OCI-LY7 (cell line): ENCODE data around the gene SLC35G3. TPM values are rescaled to one million over a fixed set of nuclear protein-coding genes. Genes with fewer than 3 reads are reported as not detected.

Experiments used
- BruUV-seq: library from RNA; stranded (reverse); fragments of 400-500 nt; replicated peaks from 2 replicates; lab custom pipeline; 2021; lab: Mats Ljungman, UMichigan
- CTCF ChIA-PET: fragments of 300-600 bp; sonication (Branson Sonifier 250); formaldehyde crosslinking; loops from one replicate; lab custom pipeline; 2022; ENCODE audit warnings: antibody characterized with exemption; ENCODE audit not compliant: unreplicated experiment; lab: Charles Lee
- POLR2A ChIA-PET: fragments of 300-600 bp; sonication (Branson Sonifier 250); formaldehyde crosslinking; loops from one replicate; lab custom pipeline; 2022; ENCODE audit warnings: antibody characterized with exemption; lab: Charles Lee
- DNase-seq: peaks from one replicate; pipeline ENCODE4 v3.0.0-alpha.2; 2015; ENCODE audit warnings: low spot score
- H2AFZ ChIP-seq: fragments of 200-600 bp; sonication (generic), shearing (Covaris generic); 2 replicates; pipeline ENCODE4 v1.6.1; 2014; ENCODE audit warnings: mild to moderate bottlenecking, antibody characterized with exemption, low read length, moderate library complexity
- H3K27ac ChIP-seq: fragments of 200-600 bp; sonication (generic); 2 replicates; pipeline ENCODE4 v1.5.1; 2014; ENCODE audit warnings: mixed run types, low read depth, mild to moderate bottlenecking, moderate library complexity, low read length, inconsistent platforms; ENCODE audit not compliant: poor library complexity, severe bottlenecking
- H3K36me3 ChIP-seq: fragments of 200-600 bp; sonication (generic); 2 replicates; pipeline ENCODE4 v1.6.1; 2014; ENCODE audit warnings: mild to moderate bottlenecking, antibody characterized with exemption, low read length, moderate library complexity, mixed read lengths; ENCODE audit not compliant: insufficient read depth
- H3K4me1 ChIP-seq: fragments of 200-600 bp; sonication (generic); 2 replicates; pipeline ENCODE4 v1.5.1; 2014; ENCODE audit warnings: mild to moderate bottlenecking, low read length; ENCODE audit not compliant: insufficient read depth, poor library complexity, severe bottlenecking
- H3K4me2 ChIP-seq: fragments of 200-600 bp; sonication (generic); 2 replicates; pipeline ENCODE4 v1.6.1; 2014; ENCODE audit warnings: mild to moderate bottlenecking, low read length
- H3K4me3 ChIP-seq: fragments of 200-600 bp; sonication (generic); 2 replicates; pipeline ENCODE4 v1.5.1; 2014; ENCODE audit warnings: mild to moderate bottlenecking, low read depth, low read length; ENCODE audit not compliant: poor library complexity, severe bottlenecking
- H3K79me2 ChIP-seq: fragments of 200-600 bp; sonication (generic); 2 replicates; pipeline ENCODE4 v1.6.1; 2016; ENCODE audit warnings: low read depth, mild to moderate bottlenecking, low read length, moderate library complexity, mixed read lengths; ENCODE audit not compliant: insufficient read depth
- H3K9me2 ChIP-seq: fragments of 200-600 bp; sonication (generic); 2 replicates; pipeline ENCODE4 v1.6.1; 2016; ENCODE audit warnings: mild to moderate bottlenecking, low read length, mixed read lengths; ENCODE audit not compliant: insufficient read depth
- H3K9me3 ChIP-seq: fragments of 200-600 bp; sonication (generic); 2 replicates; pipeline ENCODE4 v1.6.1; 2014; ENCODE audit warnings: mild to moderate bottlenecking, mixed run types, low read length, mixed read lengths
- H4K20me1 ChIP-seq: fragments of 200-600 bp; sonication (generic); 2 replicates; pipeline ENCODE4 v1.6.1; 2014; ENCODE audit warnings: mild to moderate bottlenecking, antibody characterized with exemption, low read length, moderate library complexity, mixed read lengths; ENCODE audit not compliant: insufficient read depth
- EZH2phosphoT487 ChIP-seq: fragments of 200-600 bp; sonication (generic); IDR thresholded peaks from 2 replicates; pipeline ENCODE4 v1.6.1; 2018; ENCODE audit warnings: low read depth, borderline replicate concordance, mild to moderate bottlenecking, mixed run types, antibody characterized with exemption, low read length, moderate library complexity, mixed read lengths
- intact Hi-C: fragments of 100-400 bp; cut with micrococcal nuclease; formaldehyde crosslinking; loops from one replicate; pipeline ENCODE4 v1.10.0; 2022; ENCODE audit not compliant: unreplicated experiment
- total RNA-seq, 2 experiments: library from RNA; depleted of rRNA in 1 of 2; stranded (reverse); fragments of >200 nt in 1 of 2; shearing (Covaris generic) in 1 of 2; gene quantifications; 2 replicates each; pipeline ENCODE4 v1.2.3, GENCODE V29; 2014 to 2022
- TF ChIP-seq, protein P1 (sequence below): fragments of 200-600 bp; sonication (generic); conservative IDR thresholded peaks from 2 replicates; pipeline ENCODE4 v1.5.1; 2014; ENCODE audit warnings: mild to moderate bottlenecking, antibody characterized with exemption, low read length, moderate library complexity, mixed read lengths

The SLC35G3 gene
- total RNA-seq, 2 experiments from 2014 or later = not detected

DNA sequence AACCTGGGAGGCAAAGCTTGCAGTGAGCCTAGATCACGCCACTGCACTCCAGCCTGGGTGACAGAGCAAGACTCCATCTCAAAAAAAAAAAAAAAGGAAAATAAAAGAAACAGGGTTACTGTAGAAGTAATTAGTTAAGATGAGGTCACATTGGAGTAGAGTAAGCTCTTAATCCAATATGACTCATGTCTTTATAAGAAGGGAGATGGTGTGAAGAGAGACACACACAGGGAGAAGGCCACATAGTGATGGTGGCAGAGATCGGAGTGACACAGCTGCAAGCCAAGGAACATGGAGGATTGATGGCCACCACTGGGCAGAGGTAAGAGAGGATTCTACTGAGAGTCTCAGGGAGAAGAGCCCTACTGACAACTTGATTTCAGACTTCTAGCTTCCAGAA is 33.4 kb upstream of the SLC35G3 start:
- Histone ChIP-seq H3K4me2 (no peak overlapping the region), H3K9me3 (no peaks in the 10 kb centered on the region), H2AFZ (no peak overlapping the region), H4K20me1 (no peaks in the 10 kb centered on the region), H3K79me2 (no peaks in the 10 kb centered on the region), H3K9me2 (no peaks in the 10 kb centered on the region), H3K27ac (no peak overlapping the region), H3K4me3 (no peak overlapping the region), H3K36me3 (no peaks in the 10 kb centered on the region), H3K4me1 (no peaks in the 10 kb centered on the region)
- TF ChIP-seq EZH2phosphoT487 = no peak
- TF ChIP-seq, protein P1, sequence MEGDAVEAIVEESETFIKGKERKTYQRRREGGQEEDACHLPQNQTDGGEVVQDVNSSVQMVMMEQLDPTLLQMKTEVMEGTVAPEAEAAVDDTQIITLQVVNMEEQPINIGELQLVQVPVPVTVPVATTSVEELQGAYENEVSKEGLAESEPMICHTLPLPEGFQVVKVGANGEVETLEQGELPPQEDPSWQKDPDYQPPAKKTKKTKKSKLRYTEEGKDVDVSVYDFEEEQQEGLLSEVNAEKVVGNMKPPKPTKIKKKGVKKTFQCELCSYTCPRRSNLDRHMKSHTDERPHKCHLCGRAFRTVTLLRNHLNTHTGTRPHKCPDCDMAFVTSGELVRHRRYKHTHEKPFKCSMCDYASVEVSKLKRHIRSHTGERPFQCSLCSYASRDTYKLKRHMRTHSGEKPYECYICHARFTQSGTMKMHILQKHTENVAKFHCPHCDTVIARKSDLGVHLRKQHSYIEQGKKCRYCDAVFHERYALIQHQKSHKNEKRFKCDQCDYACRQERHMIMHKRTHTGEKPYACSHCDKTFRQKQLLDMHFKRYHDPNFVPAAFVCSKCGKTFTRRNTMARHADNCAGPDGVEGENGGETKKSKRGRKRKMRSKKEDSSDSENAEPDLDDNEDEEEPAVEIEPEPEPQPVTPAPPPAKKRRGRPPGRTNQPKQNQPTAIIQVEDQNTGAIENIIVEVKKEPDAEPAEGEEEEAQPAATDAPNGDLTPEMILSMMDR = no peak
- DNase-seq = no peak
- POLR2A ChIA-PET = no interaction called here
- no TSS peak for BruUV-seq
- intact Hi-C loops = no loop called here
- CTCF ChIA-PET = no interaction called here

- Histone ChIP-seq H3K79me2 (no peaks in the 10 kb centered on the region), H3K4me2 (no peak overlapping the region), H3K4me1 (no peaks in the 10 kb centered on the region), H2AFZ (no peak overlapping the region), H3K27ac (no peak overlapping the region), H3K9me3 (no peaks in the 10 kb centered on the region), H3K36me3 (no peaks in the 10 kb centered on the region), H4K20me1 (no peaks in the 10 kb centered on the region), H3K4me3 (no peak overlapping the region), H3K9me2 (no peaks in the 10 kb centered on the region)
- TF ChIP-seq EZH2phosphoT487 = no peak
- TF ChIP-seq, protein P1 = no peak
- intact Hi-C loops = no loop called here
- ChIA-PET POLR2A (no interaction called here), CTCF (no interaction called here)
- DNase-seq = no peak
- no TSS peak for BruUV-seq
These were observed 30.2 kb upstream of the SLC35G3 start for GRCh38 chr17:35224436-35224835.

DNA sequence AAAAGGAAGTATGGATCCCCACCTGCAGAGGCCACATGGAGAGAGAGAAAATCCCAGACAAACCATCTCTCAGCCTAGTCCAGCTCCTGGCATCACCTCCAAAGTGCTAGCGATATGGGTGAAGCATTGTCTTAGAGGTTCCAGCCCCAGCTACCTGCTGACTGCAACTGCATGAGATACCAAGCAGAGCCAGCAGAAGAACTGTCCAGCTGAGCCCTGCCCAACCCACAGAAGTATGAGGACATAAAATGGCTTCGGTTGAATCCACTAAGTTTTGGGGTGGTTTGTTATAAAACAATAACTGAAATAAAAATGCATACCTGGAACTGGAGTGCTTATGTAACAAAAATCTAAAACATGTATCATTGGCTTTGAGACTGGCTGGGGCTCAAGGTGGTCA is 28.3 kb upstream of the SLC35G3 start:
- no peak for DNase-seq
- H4K20me1 ChIP-seq = no peaks in the 10 kb centered on the region
- intact Hi-C loops = no loop called here
- TF ChIP-seq EZH2phosphoT487 = no peak
- TF ChIP-seq, protein P1 = no peak
- H3K4me2 ChIP-seq = no peak overlapping the region
- H3K9me3 ChIP-seq = no peaks in the 10 kb centered on the region
- no peaks in the 10 kb centered on the region for H3K9me2 ChIP-seq
- no peaks in the 10 kb centered on the region for H3K4me1 ChIP-seq
- BruUV-seq = no TSS peak
- no peaks in the 10 kb centered on the region for H3K79me2 ChIP-seq
- POLR2A ChIA-PET = no interaction called here
- H3K36me3 ChIP-seq = no peaks in the 10 kb centered on the region
- CTCF ChIA-PET = no interaction called here
- no peak overlapping the region for H2AFZ ChIP-seq
- no peak overlapping the region for H3K4me3 ChIP-seq
- no peak overlapping the region for H3K27ac ChIP-seq
